Skin epidermis (tissue), 12 donors: Measurements from ENCODE around the gene COL23A1.
"Not testable (repeated sequence)": the region's sequence is repeated elsewhere in the genome, so short reads cannot be mapped to it uniquely, and the experiment has no call there.

Experiments
- H3K27ac ChIP-seq, 21 experiments: fragments of 200-600 bp; sonication (generic) in 11 of 21; one replicate each; pipeline ENCODE4 v1.5.0; 2020; ENCODE audit warnings: mild to moderate bottlenecking in 3 of 21, inconsistent platforms in 2 of 21, moderate library complexity in 2 of 21
- H3K4me3 ChIP-seq, 7 experiments: fragments of 200-600 bp; sonication (generic) in 2 of 7; one replicate each; pipeline ENCODE4 v1.5.0; 2020; ENCODE audit warnings: inconsistent platforms in 2 of 7, mild to moderate bottlenecking in 2 of 7, moderate library complexity in 1 of 7

COL23A1 gene

GRCh38 chr5:178277346-178277745 is 312.8 kb downstream of the COL23A1 start:
- Histone ChIP-seq H3K4me3 (no peak overlapping the region), H3K27ac (no peak overlapping the region)

GRCh38 chr5:178274781-178275537 is 315.2 kb downstream of the COL23A1 start:
- Histone ChIP-seq H3K27ac (no peak overlapping the region), H3K4me3 (no peak overlapping the region)

GRCh38 chr5:178273665-178274541 is 316.3 kb downstream of the COL23A1 start:
- H3K4me3 ChIP-seq, result no peak overlapping the region
- H3K27ac ChIP-seq, result no peak overlapping the region

- Histone ChIP-seq H3K27ac (no peak overlapping the region), H3K4me3 (no peak overlapping the region)
These were observed 317.2 kb downstream of the COL23A1 start for GRCh38 chr5:178273041-178273440.

GRCh38 chr5:178272591-178272990 is 317.6 kb downstream of the COL23A1 start:
- H3K4me3 ChIP-seq, result no peak overlapping the region
- no peak overlapping the region for H3K27ac ChIP-seq

GRCh38 chr5:178271726-178272479 is 318.3 kb downstream of the COL23A1 start:
- Histone ChIP-seq H3K4me3 (no peak overlapping the region), H3K27ac (no peak overlapping the region)

GRCh38 chr5:178271231-178271630 is 319.0 kb downstream of the COL23A1 start:
- Histone ChIP-seq H3K4me3 (no peak overlapping the region), H3K27ac (no peak overlapping the region)

GRCh38 chr5:178269499-178269898 is 320.7 kb downstream of the COL23A1 start:
- Histone ChIP-seq H3K27ac (no peak overlapping the region), H3K4me3 (no peak overlapping the region)

- Histone ChIP-seq H3K27ac (no peak overlapping the region), H3K4me3 (no peak overlapping the region)
These were observed 322.3 kb downstream of the COL23A1 start for GRCh38 chr5:178267876-178268275.

- no peak overlapping the region for H3K4me3 ChIP-seq
- H3K27ac ChIP-seq, result no peak overlapping the region
These were observed 322.9 kb downstream of the COL23A1 start for GRCh38 chr5:178267245-178267644.

- Histone ChIP-seq H3K4me3 (no peak overlapping the region), H3K27ac (no peak overlapping the region)
These were observed 323.6 kb downstream of the COL23A1 start for GRCh38 chr5:178266581-178266980.

- Histone ChIP-seq H3K4me3 (no peak overlapping the region), H3K27ac (no peak overlapping the region)
These were observed 324.4 kb downstream of the COL23A1 start for GRCh38 chr5:178265746-178266145.

GRCh38 chr5:178264044-178264443 is 326.1 kb downstream of the COL23A1 start:
- Histone ChIP-seq H3K4me3 (no peak overlapping the region), H3K27ac (no peak overlapping the region)

- Histone ChIP-seq H3K4me3 (no peak overlapping the region), H3K27ac (no peak overlapping the region)
These were observed 328.3 kb downstream of the COL23A1 start for GRCh38 chr5:178261666-178262600.

GRCh38 chr5:178259623-178260536 is 330.3 kb downstream of the COL23A1 start:
- H3K27ac ChIP-seq, result no peak overlapping the region
- H3K4me3 ChIP-seq, result no peak overlapping the region

- H3K4me3 ChIP-seq, result no peak overlapping the region
- H3K27ac ChIP-seq, result no peak overlapping the region
These were observed 332.5 kb downstream of the COL23A1 start for GRCh38 chr5:178257650-178258049.

GRCh38 chr5:178256746-178257145 is 333.4 kb downstream of the COL23A1 start:
- Histone ChIP-seq H3K4me3 (no peak overlapping the region), H3K27ac (no peak overlapping the region)

- not testable (repeated sequence) for H3K4me3 ChIP-seq, H3K27ac ChIP-seq
These were observed 336.6 kb downstream of the COL23A1 start for GRCh38 chr5:178253632-178254031.
